Natural killer cell (primary cell): ENCODE data around the gene MRFAP1. TPM values are rescaled to one million over a fixed set of nuclear protein-coding genes. Genes with fewer than 3 reads are reported as not detected.

Experiments used
- ATAC-seq, 3 donors: fragments of 150-1000 bp in 2 of 3; fragments of 200-7000 bp in 1 of 3; cut with Tn5 transposase; 1 replicate in 1 of 3; 2 replicates in 2 of 3; pipeline ENCODE4 v1.10.0; 2021; ENCODE audit warnings: mild to moderate bottlenecking in 2 of 3, moderate library complexity in 2 of 3
- DNase-seq, 2 donors: peaks; one replicate each; pipeline versions ENCODE4 v3.0.0 to v3.0.0-alpha.2; 2013 to 2021; ENCODE audit warnings: mixed read lengths in 1 of 2
- H3K27ac ChIP-seq: one replicate; pipeline ENCODE4 v1.5.1; 2013; ENCODE audit warnings: mild to moderate bottlenecking, low read length
- H3K27me3 ChIP-seq: one replicate; pipeline ENCODE4 v1.6.1; 2013; ENCODE audit warnings: low read length; ENCODE audit not compliant: control insufficient read depth, insufficient read depth
- H3K36me3 ChIP-seq: one replicate; pipeline ENCODE4 v1.6.1; 2013; ENCODE audit warnings: low read length; ENCODE audit not compliant: control insufficient read depth, insufficient read depth
- H3K4me1 ChIP-seq: one replicate; pipeline ENCODE4 v1.6.1; 2013; ENCODE audit warnings: low read length; ENCODE audit not compliant: control insufficient read depth, insufficient read depth
- H3K4me3 ChIP-seq: one replicate; pipeline ENCODE4 v1.5.1; 2013; ENCODE audit warnings: low read length
- H3K9me3 ChIP-seq: one replicate; pipeline ENCODE4 v1.6.1; 2013; ENCODE audit warnings: low read length; ENCODE audit not compliant: control insufficient read depth, insufficient read depth
- H3K27ac Mint-ChIP-seq, 2 donors: one replicate each; pipeline ENCODE4 v1.8.0; 2022; ENCODE audit warnings: mild to moderate bottlenecking in 2 of 2, mixed read lengths in 2 of 2, moderate library complexity in 1 of 2
- H3K27me3 Mint-ChIP-seq, 2 donors: one replicate each; pipeline ENCODE4 v1.8.0; 2022; ENCODE audit warnings: low read depth in 2 of 2, mixed read lengths in 2 of 2
- H3K36me3 Mint-ChIP-seq: one replicate; pipeline ENCODE4 v1.8.0; 2022; ENCODE audit warnings: mixed read lengths
- H3K4me1 Mint-ChIP-seq, 2 donors: one replicate each; pipeline ENCODE4 v1.8.0; 2022; ENCODE audit warnings: mixed read lengths in 2 of 2
- H3K4me3 Mint-ChIP-seq: one replicate; pipeline ENCODE4 v1.8.0; 2022; ENCODE audit warnings: mild to moderate bottlenecking, moderate library complexity, mixed read lengths
- H3K9me3 Mint-ChIP-seq, 2 donors: one replicate each; pipeline ENCODE4 v1.8.0; 2022; ENCODE audit warnings: mixed read lengths in 2 of 2
- CTCF ChIP-seq: fragments of 200-600 bp; IDR thresholded peaks from one replicate; pipeline ENCODE4 v1.8.0; 2022; ENCODE audit warnings: antibody characterized with exemption
- WGBS: methylation state at CpG from one replicate; pipeline ENCODE4 v1.1.7; 2013; ENCODE audit warnings: missing lambda C conversion rate; ENCODE audit not compliant: insufficient coverage; 5-methylcytosine and 5-hydroxymethylcytosine counted together
- intact Hi-C: fragments of 100-400 bp; cut with micrococcal nuclease; formaldehyde crosslinking; loops from one replicate; pipeline ENCODE4 v1.14.2; 2022
- total RNA-seq, 4 donors: library from RNA; stranded (reverse); fragments of 120-200 nt in 1 of 4; gene quantifications; one replicate each; pipeline versions ENCODE4 v1.2.3 to v1.2.4, GENCODE V29; 2013 to 2022

Gene MRFAP1
- total RNA-seq, 3 donors from 2014 or later (not counting 1 experiment from before 2014, with no cell fraction given), result 105 to 146 (median 146) TPM

GRCh38 chr4:6601661-6602250 lies 38.7 kb upstream of the MRFAP1 start:
- no peak for TF ChIP-seq CTCF
- Mint-ChIP-seq H3K9me3 (peaks cover 2 to 5% of the 10 kb centered on the region in 2 donors), H3K36me3 (peaks cover 10% of the 10 kb centered on the region), H3K4me1 (no peaks in the 10 kb centered on the region), H3K27me3 (no peaks in the 10 kb centered on the region), H3K27ac (no peak overlapping the region), H3K4me3 (no peak overlapping the region)
- Histone ChIP-seq H3K4me3 (no peak overlapping the region), H3K27me3 (no peaks in the 10 kb centered on the region), H3K9me3 (peaks cover 8% of the 10 kb centered on the region), H3K27ac (no peak overlapping the region), H3K4me1 (no peaks in the 10 kb centered on the region), H3K36me3 (peaks cover 56% of the 10 kb centered on the region)
- DNase-seq, result no peak
- intact Hi-C loops, result no loop called here
- no peak for ATAC-seq
- 91% methylated on average over 10 of the region's 10 CpGs for WGBS

DNA sequence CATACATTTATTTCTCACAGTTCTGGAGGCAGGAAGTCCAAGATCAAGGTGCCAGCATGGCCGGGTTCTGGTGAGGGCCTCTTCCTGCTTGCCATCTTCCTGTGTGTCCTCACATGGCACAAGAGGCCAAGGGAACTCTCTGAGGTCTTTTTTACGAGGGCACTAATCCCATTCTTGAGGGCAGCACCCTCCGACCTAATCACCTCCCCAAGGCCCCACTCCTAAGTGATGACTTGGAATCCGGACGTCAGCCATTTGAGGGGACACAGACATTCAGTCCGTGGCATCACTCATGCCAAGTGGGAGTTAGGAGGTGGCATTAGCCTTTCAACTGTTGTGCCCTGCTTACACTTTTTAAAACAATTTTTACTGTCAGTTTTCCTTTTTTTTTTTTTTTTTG lies 38.2 kb upstream of the MRFAP1 start:
- intact Hi-C loops, result no loop called here
- H3K27me3 Mint-ChIP-seq, result no peaks in the 10 kb centered on the region
- H3K36me3 ChIP-seq, result peaks cover 58% of the 10 kb centered on the region
- no peaks in the 10 kb centered on the region for H3K4me1 ChIP-seq
- no peak for TF ChIP-seq CTCF
- 96% methylated on average over 6 of the region's 6 CpGs for WGBS
- H3K27ac Mint-ChIP-seq, result no peak overlapping the region
- no peak overlapping the region for H3K27ac ChIP-seq
- H3K4me3 Mint-ChIP-seq, result no peak overlapping the region
- H3K4me1 Mint-ChIP-seq, result peaks cover 0 to 5% of the 10 kb centered on the region in 2 donors
- H3K4me3 ChIP-seq, result no peak overlapping the region
- no peak for ATAC-seq
- H3K27me3 ChIP-seq, result no peaks in the 10 kb centered on the region
- peaks cover 2 to 5% of the 10 kb centered on the region in 2 donors for H3K9me3 Mint-ChIP-seq
- H3K9me3 ChIP-seq, result peaks cover 8% of the 10 kb centered on the region
- no peak for DNase-seq
- peaks cover 10% of the 10 kb centered on the region for H3K36me3 Mint-ChIP-seq

DNA sequence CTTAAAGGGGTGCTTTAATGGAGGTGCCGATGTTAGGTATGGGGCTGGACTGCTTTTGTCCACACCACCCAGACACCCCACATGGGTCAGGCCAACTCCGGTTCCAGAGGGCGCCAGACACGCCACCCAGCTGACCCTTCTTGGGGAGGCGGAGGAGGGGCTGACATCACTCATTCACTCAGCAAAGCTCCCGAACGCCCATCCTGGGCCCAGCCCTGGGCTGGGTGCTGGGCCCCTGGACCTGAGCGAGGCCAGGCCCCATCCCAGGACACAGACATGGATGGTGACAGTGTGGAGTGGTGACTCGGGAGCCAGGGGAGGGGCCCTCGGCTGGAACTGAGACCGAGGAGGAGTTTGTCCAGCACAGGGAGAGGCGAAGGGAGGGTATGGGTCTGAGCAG lies 37.4 kb upstream of the MRFAP1 start:
- H3K4me3 ChIP-seq, result no peak overlapping the region
- no peak overlapping the region for H3K4me3 Mint-ChIP-seq
- no peak overlapping the region for H3K27ac Mint-ChIP-seq
- no peak overlapping the region for H3K27ac ChIP-seq
- H3K36me3 ChIP-seq, result peaks cover 53% of the 10 kb centered on the region
- H3K9me3 ChIP-seq, result peaks cover 8% of the 10 kb centered on the region
- no peaks in the 10 kb centered on the region for H3K27me3 ChIP-seq
- ATAC-seq (no peak), DNase-seq (no peak)
- no peaks in the 10 kb centered on the region for H3K4me1 ChIP-seq
- H3K4me1 Mint-ChIP-seq, result peaks cover under 1 to 10% of the 10 kb centered on the region in 2 donors
- H3K9me3 Mint-ChIP-seq, result peaks cover 2 to 5% of the 10 kb centered on the region in 2 donors
- H3K36me3 Mint-ChIP-seq, result peaks cover 10% of the 10 kb centered on the region
- 91% methylated on average over 8 of the region's 12 CpGs for WGBS
- intact Hi-C loops, result no loop called here
- no peaks in the 10 kb centered on the region for H3K27me3 Mint-ChIP-seq
- no peak for TF ChIP-seq CTCF

- H3K27ac Mint-ChIP-seq, result no peak overlapping the region
- peaks cover 2 to 5% of the 10 kb centered on the region in 2 donors for H3K9me3 Mint-ChIP-seq
- no peak overlapping the region for H3K4me3 ChIP-seq
- peaks cover 11% of the 10 kb centered on the region for H3K4me1 ChIP-seq
- ATAC-seq, result no peak
- intact Hi-C loops, result no loop called here
- TF ChIP-seq CTCF, result no peak
- H3K36me3 ChIP-seq, result peaks cover 60% of the 10 kb centered on the region
- H3K4me1 Mint-ChIP-seq, result peaks cover 13 to 22% of the 10 kb centered on the region in 2 donors
- no peak overlapping the region for H3K27ac ChIP-seq
- H3K27me3 ChIP-seq, result no peaks in the 10 kb centered on the region
- H3K27me3 Mint-ChIP-seq, result no peaks in the 10 kb centered on the region
- peaks cover 10% of the 10 kb centered on the region for H3K36me3 Mint-ChIP-seq
- WGBS, result over 99% methylated on average over 8 of the region's 8 CpGs
- DNase-seq, result no peak
- peaks cover 8% of the 10 kb centered on the region for H3K9me3 ChIP-seq
- H3K4me3 Mint-ChIP-seq, result no peak overlapping the region
These were observed 35.4 kb upstream of the MRFAP1 start for GRCh38 chr4:6605114-6605513.
